Testis (tissue), 3 donors: ENCODE results near the gene UBC. TPM values are rescaled to one million over a fixed set of nuclear protein-coding genes. Genes with fewer than 3 reads are reported as not detected.
A peak's percentile ranks its signal among the peaks of the same experiment; 100 is the strongest.

Experiments
- DNase-seq: peaks from one replicate; pipeline ENCODE4 v3.0.0-alpha.2; 2019
- H3K27ac ChIP-seq, 2 donors: fragments of 200-600 bp; sonication (generic); one replicate each; pipeline ENCODE4 v1.5.1; 2019
- H3K27me3 ChIP-seq: fragments of 200-600 bp; sonication (generic); one replicate; pipeline ENCODE4 v1.5.1; 2019
- H3K36me3 ChIP-seq: fragments of 200-600 bp; sonication (generic); one replicate; pipeline ENCODE4 v1.5.1; 2017; ENCODE audit warnings: low read depth; ENCODE audit errors: missing control alignments
- H3K4me1 ChIP-seq: fragments of 200-600 bp; sonication (generic); one replicate; pipeline ENCODE4 v1.5.1; 2019
- H3K4me3 ChIP-seq, 2 donors: fragments of 200-600 bp; sonication (generic); one replicate each; pipeline ENCODE4 v1.5.1; 2017 to 2019
- H3K9me3 ChIP-seq: fragments of 200-600 bp; sonication (generic); one replicate; pipeline ENCODE4 v1.5.1; 2017
- CTCF ChIP-seq, 3 experiments: fragments of 450-650 bp in 2 of 3; fragments of 200-600 bp in 1 of 3; sonication (generic) in 1 of 3; IDR thresholded peaks; one replicate each; pipeline ENCODE4 v1.5.1; 2016 to 2019; ENCODE audit warnings: antibody characterized with exemption in 3 of 3, mild to moderate bottlenecking in 2 of 3, moderate library complexity in 1 of 3
- POLR2A ChIP-seq: fragments of 450-650 bp; IDR thresholded peaks from one replicate; pipeline ENCODE4 v1.6.1; 2017; ENCODE audit warnings: antibody characterized with exemption, mild to moderate bottlenecking, moderate library complexity
- WGBS, 2 donors: methylation state at CpG; one replicate each; pipeline ENCODE4 v1.1.5; 2018; 5-methylcytosine and 5-hydroxymethylcytosine counted together
- intact Hi-C: fragments of 100-400 bp; cut with DNase I; formaldehyde crosslinking; loops from one replicate; pipeline ENCODE4 v1.15.1; 2023; ENCODE audit warnings: low total_unique reads
- microRNA-seq, 2 donors: library from miRNA; unstranded; fragments of <30 nt; microRNA quantifications; one replicate each; pipeline ENCODE4, GENCODE V29; 2016; ENCODE audit warnings: borderline number of aligned reads in 2 of 2, borderline replicate concordance in 1 of 2
- polyA plus RNA-seq: library from polyadenylated mRNA; stranded (reverse); fragments of 350-450 nt; fragmentation: Illumina TruSeq; extraction: RNeasy Lipid Tissue Mini Kit (QIAGEN cat#74804); gene quantifications from one replicate; pipeline ENCODE4 v1.2.3, GENCODE V29; 2014; ENCODE audit warnings: low read depth, low replicate concordance; ENCODE audit not compliant: insufficient read depth
- small RNA-seq, 2 donors: library from RNA; depleted of rRNA; stranded (forward); fragments of <200 nt; gene quantifications; one replicate each; pipeline ENCODE3, GENCODE V24; 2016
- total RNA-seq, 2 donors: library from RNA; depleted of rRNA; stranded (reverse); fragments of >200 nt; gene quantifications; one replicate each; pipeline ENCODE4 v1.2.3, GENCODE V29; 2016

The UBC gene
- total and polyA plus RNA-seq, 3 donors from 2014 or later: 1,262 to 2,678 (median 1,458) TPM

GRCh38 chr12:124863416-124864325, 50.8 kb downstream of the UBC start, which contains the start of gene SCARB1:
Gene SCARB1, minus strand, starts transcription at chr12:124863864. Its CDS starts 144 bp downstream, at chr12:124863720.
- Histone ChIP-seq H3K9me3 (no peaks in the 10 kb centered on the region), H3K36me3 (no peaks in the 10 kb centered on the region), H3K27ac (peak within 1 kb of the TSS; percentile 27 to 73), H3K4me3 (peak within 1 kb of the TSS; percentile 71 to 79), H3K27me3 (no peaks in the 10 kb centered on the region), H3K4me1 (peaks cover 12% of the 10 kb centered on the region)
- peak; percentile 89 for DNase-seq
- TF ChIP-seq POLR2A (no peak), CTCF (IDR thresholded peaks at IDR 0.05) (no peak)
- WGBS, 2 donors: 1 to 3% methylated on average over 14 to 59 of the region's 89 CpGs
- intact Hi-C loops: no loop called here

GRCh38 chr12:124862768-124863415, 51.6 kb downstream of the UBC start:
- peaks cover 12% of the 10 kb centered on the region for H3K4me1 ChIP-seq
- peak; percentile 60 for DNase-seq
- no peaks in the 10 kb centered on the region for H3K36me3 ChIP-seq
- peak overlapping the region; percentile 71 to 79 for H3K4me3 ChIP-seq
- H3K27ac ChIP-seq: peak overlapping the region in 1 of 2 donors; percentile 73
- no peak for TF ChIP-seq POLR2A
- no peak for TF ChIP-seq CTCF (IDR thresholded peaks at IDR 0.05)
- H3K9me3 ChIP-seq: no peaks in the 10 kb centered on the region
- intact Hi-C loops: no loop called here
- H3K27me3 ChIP-seq: no peaks in the 10 kb centered on the region
- WGBS, 2 donors: 6 to 12% methylated on average over 7 to 22 of the region's 22 CpGs

GRCh38 chr12:124861898-124862676, 52.4 kb downstream of the UBC start:
- 61 to 67% methylated on average over 8 of the region's 8 CpGs for WGBS, 2 donors
- intact Hi-C loops: no loop called here
- no peak for DNase-seq
- Histone ChIP-seq H3K27ac (peak overlapping the region in 1 of 2 donors; percentile 19), H3K36me3 (no peaks in the 10 kb centered on the region), H3K4me1 (peaks cover 12% of the 10 kb centered on the region), H3K4me3 (no peak overlapping the region), H3K27me3 (no peaks in the 10 kb centered on the region), H3K9me3 (no peaks in the 10 kb centered on the region)
- TF ChIP-seq CTCF (IDR thresholded peaks at IDR 0.05) (no peak), POLR2A (no peak)

Small RNA genes within 50 kb of the gene (microRNA-seq; reads per million reads assigned to microRNA genes)
- 0 to 0.70 reads per million in 2 donors for gene MIR5188

Small RNA genes within 50 kb of the gene (small RNA-seq; reads per million reads assigned to genes)
- gene MIR5188 (0 reads per million in 2 donors), gene RNU6-927P (0 reads per million in 2 donors)

Other genes starting within 250 kb of the UBC start
- 10 to 100 TPM; 46.9 to 73.6 TPM for gene SCARB1, start 50.8 kb downstream of the UBC start, total RNA-seq
- 116 TPM for gene SCARB1, start 50.8 kb downstream of the UBC start, polyA plus RNA-seq
- 10 to 100 TPM; 14.8 to 26.4 TPM for gene DHX37, start 74.5 kb upstream of the UBC start, total RNA-seq
- 12.5 TPM for gene DHX37, start 74.5 kb upstream of the UBC start, polyA plus RNA-seq
- 1 to 10 TPM; 3.5 to 3.8 TPM for gene BRI3BP, start 79.0 kb upstream of the UBC start, total RNA-seq
- gene BRI3BP, start 79.0 kb upstream of the UBC start, polyA plus RNA-seq: 3.5 TPM
- gene AACS, start 150.8 kb upstream of the UBC start, total RNA-seq: 10 to 100 TPM; 26.0 to 31.7 TPM
- gene AACS, start 150.8 kb upstream of the UBC start, polyA plus RNA-seq: 44.8 TPM